HepG2 (cell line): ENCODE results near the gene UBE2E1. TPM values are rescaled to one million over a fixed set of nuclear protein-coding genes. Genes with fewer than 3 reads are reported as not detected.

Source experiments
- ATAC-seq: fragments of 200-7000 bp; cut with Tn5 transposase; 3 replicates; pipeline ENCODE4 v1.9.1; 2020; ENCODE audit warnings: mild to moderate bottlenecking, moderate library complexity
- BruUV-seq: library from RNA; stranded (reverse); fragments of 400-500 nt; replicated peaks from 2 replicates; lab custom pipeline; 2021; lab: Mats Ljungman, UMichigan
- CTCF ChIA-PET: fragments of 300-600 bp; formaldehyde crosslinking; extraction: SDS; loops from one replicate; lab custom pipeline; 2021; ENCODE audit warnings: low total read pairs, inconsistent platforms, low intra/inter-chr PET ratio; lab: Yijun Ruan, JAX
- POLR2A ChIA-PET: fragments of 350-600 bp; sonication (Branson Sonifier 250); formaldehyde crosslinking; loops from one replicate; lab custom pipeline; 2020; ENCODE audit warnings: antibody characterized with exemption, inconsistent platforms; lab: Yijun Ruan, JAX
- DNase-seq: peaks from one replicate; pipeline ENCODE4 v3.0.0-alpha.2; 2015; ENCODE audit warnings: low spot score
- FAIRE-seq: peaks from 3 replicates; lab custom pipeline; 2011; peaks lifted over from hg19 to GRCh38; lab: Jason Lieb, UNC
- H2AFZ ChIP-seq: one replicate; pipeline ENCODE4 v1.6.1; 2011; ENCODE audit warnings: low read length, inconsistent platforms
- H3K27ac ChIP-seq: fragments of 300-600 bp; 3 replicates; pipeline ENCODE4 v1.8.0; 2011; ENCODE audit warnings: mixed run types, mild to moderate bottlenecking, mixed read lengths, low read length, inconsistent platforms; ENCODE audit not compliant: insufficient read depth; ENCODE audit errors: extremely low read length
- H3K27me3 ChIP-seq, 2 experiments: fragments of 200-600 bp in 1 of 2; 2 replicates in 1 of 2; 3 replicates in 1 of 2; pipeline versions ENCODE4 v1.6.0 to v1.8.0; 2011; ENCODE audit warnings: low read length in 2 of 2, mild to moderate bottlenecking in 2 of 2, moderate library complexity in 2 of 2, inconsistent platforms in 1 of 2; ENCODE audit not compliant: insufficient read depth in 2 of 2, control insufficient read depth in 1 of 2
- H3K36me3 ChIP-seq, 2 experiments: fragments of 200-600 bp in 1 of 2; replicated peaks in 1 of 2; 2 replicates in 1 of 2; 3 replicates in 1 of 2; pipeline versions ENCODE4 v1.5.1 to v1.8.0; 2011; ENCODE audit warnings: low read length in 2 of 2, inconsistent platforms in 1 of 2; ENCODE audit not compliant: insufficient read depth in 2 of 2, control insufficient read depth in 1 of 2
- H3K4me1 ChIP-seq: 2 replicates; pipeline ENCODE4 v1.5.1; 2012; ENCODE audit warnings: low read length, inconsistent platforms; ENCODE audit not compliant: insufficient read depth
- H3K4me2 ChIP-seq: 2 replicates; pipeline ENCODE4 v1.6.0; 2011; ENCODE audit warnings: low read depth, low read length, inconsistent platforms
- H3K4me3 ChIP-seq, 3 experiments: fragments of 200-600 bp in 1 of 3; sonication (generic), shearing (Covaris generic) in 1 of 3; replicated peaks in 1 of 3; 2 replicates each; pipeline ENCODE4 v1.5.1; 2011 to 2016; ENCODE audit warnings: low read length in 3 of 3, inconsistent platforms in 2 of 3, low read depth in 2 of 3, mild to moderate bottlenecking in 2 of 3, control low read depth in 1 of 3, mixed read lengths in 1 of 3; ENCODE audit not compliant: insufficient read depth in 1 of 3
- H3K79me2 ChIP-seq: one replicate; pipeline ENCODE4 v1.6.1; 2011; ENCODE audit warnings: low read length, inconsistent platforms; ENCODE audit not compliant: insufficient read depth
- H3K9ac ChIP-seq: 2 replicates; pipeline ENCODE4 v1.6.0; 2011; ENCODE audit warnings: mild to moderate bottlenecking, low read depth, low read length, inconsistent platforms; ENCODE audit not compliant: insufficient read depth
- H3K9me3 ChIP-seq: 2 replicates; pipeline ENCODE4 v1.5.1; 2012; ENCODE audit warnings: mild to moderate bottlenecking, low read length
- H4K20me1 ChIP-seq: 2 replicates; pipeline ENCODE4 v1.6.0; 2011; ENCODE audit warnings: inconsistent platforms, mild to moderate bottlenecking, low read length, moderate library complexity; ENCODE audit not compliant: insufficient read depth
- CEBPB ChIP-seq: IDR thresholded peaks from 2 replicates; pipeline ENCODE4 v1.6.1; 2011; ENCODE audit warnings: low read depth, low read length, improper control_type of control experiment, borderline replicate concordance
- EZH2 ChIP-seq: conservative IDR thresholded peaks from 2 replicates; pipeline ENCODE4 v1.6.1; 2012; ENCODE audit warnings: mild to moderate bottlenecking, low read depth, low read length, moderate library complexity
- HNF1A ChIP-seq, 2 experiments: sonication (generic) in 1 of 2; formaldehyde crosslinking in 1 of 2; IDR thresholded peaks; 2 replicates each; pipeline versions ENCODE4 v1.4.0 to v1.6.1; 2016 to 2020; ENCODE audit warnings: borderline replicate concordance in 1 of 2, low read depth in 1 of 2, mild to moderate bottlenecking in 1 of 2, missing genetic modification reagents in 1 of 2
- IRF9 ChIP-seq: sonication (generic); formaldehyde crosslinking; IDR thresholded peaks from 2 replicates; pipeline ENCODE4 v1.8.0; 2022; ENCODE audit warnings: missing genetic modification reagents, mild to moderate bottlenecking, borderline replicate concordance
- ISX ChIP-seq: sonication (generic); formaldehyde crosslinking; conservative IDR thresholded peaks from 2 replicates; pipeline ENCODE4 v1.5.0; 2020; ENCODE audit warnings: missing genetic modification reagents
- KMT2A ChIP-seq: sonication (generic); formaldehyde crosslinking; IDR thresholded peaks from 2 replicates; pipeline ENCODE4 v1.4.0; 2020; ENCODE audit warnings: missing genetic modification reagents
- MXI1 ChIP-seq: IDR thresholded peaks from 3 replicates; pipeline ENCODE4 v1.6.1; 2012; ENCODE audit warnings: low read depth, low read length, inconsistent platforms, borderline replicate concordance
- RARG ChIP-seq: sonication (generic); formaldehyde crosslinking; IDR thresholded peaks from 2 replicates; pipeline ENCODE4 v1.4.0; 2020; ENCODE audit warnings: low read depth, mild to moderate bottlenecking, missing genetic modification reagents
- SNAPC5 ChIP-seq: sonication (generic); formaldehyde crosslinking; IDR thresholded peaks from 2 replicates; pipeline ENCODE4 v1.8.1; 2023; ENCODE audit warnings: mild to moderate bottlenecking, missing genetic modification reagents, borderline replicate concordance
- SUZ12 ChIP-seq: fragments of 150-350 bp; IDR thresholded peaks from 2 replicates; pipeline ENCODE4 v1.6.1; 2014; ENCODE audit warnings: low read depth, low read length
- ZNF264 ChIP-seq: sonication (generic); formaldehyde crosslinking; IDR thresholded peaks from 2 replicates; pipeline ENCODE4 v1.4.0; 2020; ENCODE audit warnings: missing genetic modification reagents
- ZNF674 ChIP-seq: sonication (generic); formaldehyde crosslinking; IDR thresholded peaks from 2 replicates; pipeline ENCODE4 v1.5.0; 2020; ENCODE audit warnings: low read depth, mild to moderate bottlenecking, missing genetic modification reagents
- ZNF841 ChIP-seq: sonication (generic); formaldehyde crosslinking; IDR thresholded peaks from 2 replicates; pipeline ENCODE4 v1.8.1; 2023; ENCODE audit warnings: missing genetic modification reagents, borderline replicate concordance
- ZNF879 ChIP-seq: sonication (generic); formaldehyde crosslinking; IDR thresholded peaks from 2 replicates; pipeline ENCODE4 v1.8.1; 2023; ENCODE audit warnings: missing genetic modification reagents
- WGBS: methylation state at CpG from one replicate; pipeline ENCODE4 v1.1.6; 2017; ENCODE audit warnings: low lambda C conversion rate; 5-methylcytosine and 5-hydroxymethylcytosine counted together
- in situ Hi-C: cut with HindIII; loops from 2 replicates; pipeline ENCODE4 v1.10.0; 2017; ENCODE audit warnings: low pct_unique_long_range_greater_than_20kb; ENCODE audit not compliant: extremely low pct_ligation_motif_present
- intact Hi-C: fragments of 100-400 bp; cut with micrococcal nuclease; formaldehyde crosslinking; loops from one replicate; pipeline ENCODE4 v1.10.0; 2022; ENCODE audit not compliant: unreplicated experiment
- polyA plus RNA-seq, 8 experiments: library from polyadenylated mRNA; depleted of rRNA in 3 of 8; stranded (reverse) in 7 of 8; unstranded in 1 of 8; fragments of >200 nt; fragmentation: Illumina TruSeq in 4 of 8; extraction: Trizol in 4 of 8; gene quantifications; 2 replicates each; pipeline versions ENCODE4 v1.2.1 to v1.2.3, GENCODE V29; 2011 to 2016; ENCODE audit warnings: low read depth in 4 of 8, missing spikeins in 1 of 8, mixed read lengths in 1 of 8; ENCODE audit not compliant: insufficient read depth in 1 of 8
- total RNA-seq, 5 experiments: library from RNA; depleted of rRNA; stranded (reverse); fragments of >200 nt; fragmentation: Illumina TruSeq; extraction: Trizol; gene quantifications; 2 replicates each; pipeline ENCODE4 v1.2.3, GENCODE V29; 2016; ENCODE audit warnings: low read depth in 1 of 5
- TF ChIP-seq, protein P1 (sequence below): sonication (generic); formaldehyde crosslinking; IDR thresholded peaks from 2 replicates; pipeline ENCODE4; 2020; ENCODE audit warnings: missing genetic modification reagents, mild to moderate bottlenecking, borderline replicate concordance
- TF ChIP-seq, protein P2 (sequence below): sonication (generic); formaldehyde crosslinking; IDR thresholded peaks from 2 replicates; pipeline ENCODE4 v1.5.1; 2020; ENCODE audit warnings: mild to moderate bottlenecking, missing genetic modification reagents, moderate library complexity

UBE2E1 gene
- total and polyA plus RNA-seq, 2 of the 13 experiments (the other 11 are each of a cell fraction or from before 2014, with no cell fraction given), result 55.4 to 61.8 TPM

- Histone ChIP-seq H3K4me1 (no peaks in the 10 kb centered on the region), H3K4me2 (no peak overlapping the region), H3K36me3 (no peaks in the 10 kb centered on the region), H4K20me1 (no peaks in the 10 kb centered on the region), H3K9me3 (no peaks in the 10 kb centered on the region), H3K4me3 (no peak overlapping the region), H3K9ac (no peak overlapping the region), H3K27ac (no peak overlapping the region), H2AFZ (no peak overlapping the region), H3K79me2 (no peaks in the 10 kb centered on the region), H3K27me3 (peaks cover 0 to 12% of the 10 kb centered on the region in 2 experiments; a peak in 3 of 5 replicates)
- 39% methylated on average over 2 of the region's 2 CpGs for WGBS
- CTCF ChIA-PET, result no interaction called here
- BruUV-seq, result no TSS peak
- ATAC-seq (no peak), FAIRE-seq (no peak), DNase-seq (no peak)
- in situ Hi-C loops (no loop called here), intact Hi-C loops (no loop called here)
- POLR2A ChIA-PET, result no interaction called here
- TF ChIP-seq, protein P1, sequence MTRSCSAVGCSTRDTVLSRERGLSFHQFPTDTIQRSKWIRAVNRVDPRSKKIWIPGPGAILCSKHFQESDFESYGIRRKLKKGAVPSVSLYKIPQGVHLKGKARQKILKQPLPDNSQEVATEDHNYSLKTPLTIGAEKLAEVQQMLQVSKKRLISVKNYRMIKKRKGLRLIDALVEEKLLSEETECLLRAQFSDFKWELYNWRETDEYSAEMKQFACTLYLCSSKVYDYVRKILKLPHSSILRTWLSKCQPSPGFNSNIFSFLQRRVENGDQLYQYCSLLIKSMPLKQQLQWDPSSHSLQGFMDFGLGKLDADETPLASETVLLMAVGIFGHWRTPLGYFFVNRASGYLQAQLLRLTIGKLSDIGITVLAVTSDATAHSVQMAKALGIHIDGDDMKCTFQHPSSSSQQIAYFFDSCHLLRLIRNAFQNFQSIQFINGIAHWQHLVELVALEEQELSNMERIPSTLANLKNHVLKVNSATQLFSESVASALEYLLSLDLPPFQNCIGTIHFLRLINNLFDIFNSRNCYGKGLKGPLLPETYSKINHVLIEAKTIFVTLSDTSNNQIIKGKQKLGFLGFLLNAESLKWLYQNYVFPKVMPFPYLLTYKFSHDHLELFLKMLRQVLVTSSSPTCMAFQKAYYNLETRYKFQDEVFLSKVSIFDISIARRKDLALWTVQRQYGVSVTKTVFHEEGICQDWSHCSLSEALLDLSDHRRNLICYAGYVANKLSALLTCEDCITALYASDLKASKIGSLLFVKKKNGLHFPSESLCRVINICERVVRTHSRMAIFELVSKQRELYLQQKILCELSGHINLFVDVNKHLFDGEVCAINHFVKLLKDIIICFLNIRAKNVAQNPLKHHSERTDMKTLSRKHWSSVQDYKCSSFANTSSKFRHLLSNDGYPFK (CRISPR knock-in tag), result no peak
- no peak for TF ChIP-seq ZNF841
- TF ChIP-seq, protein P2, sequence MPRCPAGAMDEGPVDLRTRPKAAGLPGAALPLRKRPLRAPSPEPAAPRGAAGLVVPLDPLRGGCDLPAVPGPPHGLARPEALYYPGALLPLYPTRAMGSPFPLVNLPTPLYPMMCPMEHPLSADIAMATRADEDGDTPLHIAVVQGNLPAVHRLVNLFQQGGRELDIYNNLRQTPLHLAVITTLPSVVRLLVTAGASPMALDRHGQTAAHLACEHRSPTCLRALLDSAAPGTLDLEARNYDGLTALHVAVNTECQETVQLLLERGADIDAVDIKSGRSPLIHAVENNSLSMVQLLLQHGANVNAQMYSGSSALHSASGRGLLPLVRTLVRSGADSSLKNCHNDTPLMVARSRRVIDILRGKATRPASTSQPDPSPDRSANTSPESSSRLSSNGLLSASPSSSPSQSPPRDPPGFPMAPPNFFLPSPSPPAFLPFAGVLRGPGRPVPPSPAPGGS (CRISPR knock-in tag), result no peak
- TF ChIP-seq SNAPC5, result no peak
- TF ChIP-seq ZNF264 (CRISPR knock-in tag), result no peak
- TF ChIP-seq EZH2, result no peak
- TF ChIP-seq CEBPB, result no peak
- no peak for TF ChIP-seq SUZ12
- TF ChIP-seq MXI1, result no peak
- TF ChIP-seq IRF9 (CRISPR knock-in tag), result no peak
- TF ChIP-seq ZNF879 (CRISPR knock-in tag), result no peak
- no peak for TF ChIP-seq KMT2A (CRISPR knock-in tag)
- no peak for TF ChIP-seq RARG (CRISPR knock-in tag)
- no peak for TF ChIP-seq HNF1A (IDR thresholded peaks at IDR 0.05; ENCODE audit: low read depth)
- TF ChIP-seq HNF1A (CRISPR knock-in tag; IDR thresholded peaks at IDR 0.05; ENCODE audit: borderline replicate concordance), result no peak
- TF ChIP-seq ZNF674 (CRISPR knock-in tag), result no peak
- TF ChIP-seq ISX (CRISPR knock-in tag), result no peak
Observed at GRCh38 chr3:23796518-23796917, 9.2 kb upstream of the UBE2E1 start.
